Stimulated activated CD4-positive, alpha-beta T cell treated with anti-CD3 and anti-CD28 coated beads, Interleukin-15, amount 100 ng/mL, for 48 hours (primary cell): ENCODE measurements around the gene VSX2.
"Not testable (repeated sequence)": the region's sequence is repeated elsewhere in the genome, so short reads cannot be mapped to it uniquely, and the experiment has no call there.

Experiments
- DNase-seq, 2 donors: peaks; one replicate each; pipeline ENCODE4 v3.0.0-alpha.2; 2020; ENCODE audit warnings: low read depth in 2 of 2

The VSX2 gene

GRCh38 chr14:74259513-74259912 is 20.3 kb downstream of the VSX2 start:
- no peak for DNase-seq

- DNase-seq: no peak
Observed at GRCh38 chr14:74260525-74261233, 21.4 kb downstream of the VSX2 start.

GRCh38 chr14:74261288-74261687 is 22.0 kb downstream of the VSX2 start:
- no peak for DNase-seq

DNA sequence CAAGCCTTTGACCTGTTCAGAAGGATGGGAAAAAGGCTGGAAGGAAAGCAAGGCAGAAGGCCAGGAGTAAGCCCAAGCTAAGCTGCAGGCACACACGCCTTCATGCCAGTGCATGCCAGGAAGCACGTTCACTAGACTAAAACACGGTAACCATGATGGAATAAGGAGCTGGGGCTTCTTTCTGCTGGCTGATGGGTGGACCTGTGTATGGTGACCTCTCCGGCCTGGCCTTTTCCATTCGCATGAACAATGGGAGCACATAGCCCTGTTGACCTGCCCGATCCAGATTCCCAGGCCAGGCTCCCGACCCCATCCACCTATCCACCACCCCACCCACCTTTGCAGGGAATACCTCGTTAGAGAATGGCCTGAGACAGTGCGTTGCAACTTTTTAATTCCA is 22.8 kb downstream of the VSX2 start:
- no peak for DNase-seq

DNA sequence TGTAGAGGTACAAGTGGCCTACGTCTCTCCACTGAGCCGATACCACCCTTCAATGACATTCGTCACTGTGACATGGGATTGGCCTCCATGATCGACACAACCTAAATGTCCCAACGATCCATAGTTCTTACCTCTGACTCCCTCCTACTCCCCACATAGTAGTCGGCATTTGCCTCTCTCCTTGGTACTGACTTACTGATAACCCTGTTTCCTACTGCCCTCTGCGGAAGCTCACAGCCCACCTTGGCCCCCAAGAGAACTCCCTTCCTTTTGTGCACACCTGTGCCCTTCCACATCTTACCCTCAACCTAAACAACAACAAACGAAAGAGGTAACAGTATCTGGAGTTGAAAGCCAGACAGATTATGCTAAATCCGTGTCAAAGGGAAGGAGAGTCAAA is 23.9 kb downstream of the VSX2 start:
- DNase-seq: no peak

DNA sequence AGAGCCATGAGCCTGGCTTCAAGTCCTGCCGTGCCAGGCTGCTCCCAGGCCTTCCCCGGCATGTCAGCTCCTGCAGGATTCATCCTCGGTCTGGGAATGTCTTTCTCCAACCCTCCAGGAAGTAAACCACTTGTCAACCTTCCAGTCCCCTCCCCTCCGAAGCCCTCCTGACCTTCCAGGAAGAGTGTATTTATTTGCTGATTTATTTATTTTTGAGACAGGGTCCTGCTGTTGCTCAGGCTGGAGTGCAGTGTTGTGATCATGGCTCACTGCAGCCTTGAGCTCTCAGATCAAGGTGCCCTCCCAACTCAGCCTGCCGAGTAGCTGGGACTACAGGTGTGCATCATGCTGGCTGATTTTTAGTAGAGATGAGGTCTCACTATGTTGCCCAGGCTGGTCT is 24.7 kb downstream of the VSX2 start:
- no peak for DNase-seq

DNA sequence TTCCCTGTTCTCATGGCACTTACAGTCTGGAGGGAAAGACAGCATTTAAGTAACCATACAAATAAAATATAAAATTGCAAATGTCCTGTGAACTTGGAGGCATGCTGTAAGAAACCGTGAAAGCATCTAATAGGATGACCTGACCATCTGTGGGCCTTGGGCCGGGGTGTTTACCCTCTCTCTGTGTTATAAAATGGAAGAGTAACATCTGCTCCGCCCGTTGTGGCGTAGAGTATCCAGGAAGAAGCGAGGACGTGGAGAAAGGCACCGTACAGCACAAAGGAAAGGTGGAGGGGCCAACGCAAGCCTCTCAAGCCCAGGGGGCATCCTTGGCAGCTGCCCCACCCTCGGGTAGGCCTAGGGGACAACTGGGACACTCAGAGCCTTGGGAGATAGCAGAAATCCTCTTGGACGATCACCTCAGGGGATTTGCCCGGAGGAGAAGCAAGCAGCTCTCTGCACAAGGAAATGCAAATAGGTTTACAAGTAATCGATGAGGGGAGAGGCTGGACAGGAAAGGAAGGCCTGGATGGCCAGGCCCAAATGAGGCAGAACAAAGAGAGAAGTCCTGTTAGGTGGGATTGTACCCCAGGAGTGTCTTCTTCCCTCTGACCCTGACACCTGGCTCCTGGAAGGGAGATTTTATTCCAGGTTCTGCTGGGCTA is 26.2 kb downstream of the VSX2 start:
- DNase-seq: no peak

GRCh38 chr14:74267588-74267987 is 28.3 kb downstream of the VSX2 start:
- no peak for DNase-seq

GRCh38 chr14:74270382-74271177 is 31.3 kb downstream of the VSX2 start:
- not testable (repeated sequence) for DNase-seq

DNA sequence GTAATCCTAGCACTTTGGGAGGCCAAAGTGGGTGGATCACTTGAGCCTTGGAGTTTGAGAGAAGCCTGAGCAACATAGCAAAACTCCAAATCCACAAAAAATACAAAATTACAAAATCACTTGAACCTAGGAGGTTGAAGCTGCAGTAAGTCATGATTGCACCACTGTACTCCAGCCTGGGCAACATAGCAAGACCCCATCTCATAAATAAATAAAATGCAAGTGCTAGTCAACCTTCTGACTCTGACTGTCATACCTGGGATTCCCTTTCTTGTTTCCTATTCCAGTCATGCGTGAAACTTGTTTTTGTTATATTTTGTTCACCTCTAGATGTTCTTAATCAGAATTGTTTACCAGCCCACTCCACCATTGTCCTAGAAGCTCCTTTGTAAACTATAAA is 32.1 kb downstream of the VSX2 start:
- DNase-seq: no peak

DNA sequence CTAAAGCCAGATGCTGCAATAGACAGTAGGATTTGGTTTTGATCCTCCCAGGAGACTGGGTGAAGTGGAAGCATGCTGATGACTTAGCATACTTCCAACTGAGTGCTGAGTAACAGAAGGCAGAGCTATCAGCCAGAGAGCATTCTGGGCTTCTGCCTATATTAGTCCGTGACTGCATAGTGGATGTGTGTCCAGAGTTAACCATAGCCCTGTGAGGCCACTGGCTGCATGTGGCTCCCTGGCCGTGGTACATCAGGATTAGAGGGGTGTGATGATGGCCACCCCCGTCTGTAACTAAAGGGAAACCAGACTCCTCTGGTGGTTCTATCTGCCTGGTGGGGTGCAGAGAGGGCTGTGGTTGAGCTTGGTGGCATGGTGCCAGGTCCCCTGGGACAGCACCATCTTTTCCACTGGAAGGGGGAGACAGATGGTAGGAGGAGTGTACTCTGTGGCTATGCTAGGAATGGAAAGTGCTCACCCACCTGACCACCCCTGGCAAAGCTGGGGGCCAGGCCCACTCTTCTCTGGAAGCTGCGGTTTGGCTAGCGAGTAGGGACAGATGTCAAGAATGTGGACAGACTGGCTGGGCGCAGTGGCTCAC is 36.1 kb downstream of the VSX2 start:
- DNase-seq: no peak

- DNase-seq: no peak
Observed at GRCh38 chr14:74278080-74278479, 38.8 kb downstream of the VSX2 start.

- DNase-seq: no peak
Observed at GRCh38 chr14:74281069-74281468, 41.8 kb downstream of the VSX2 start.

- DNase-seq: no peak
Observed at GRCh38 chr14:74286736-74287135, 47.5 kb downstream of the VSX2 start.

- no peak for DNase-seq
Observed at GRCh38 chr14:74289801-74290200, 50.6 kb downstream of the VSX2 start.

DNA sequence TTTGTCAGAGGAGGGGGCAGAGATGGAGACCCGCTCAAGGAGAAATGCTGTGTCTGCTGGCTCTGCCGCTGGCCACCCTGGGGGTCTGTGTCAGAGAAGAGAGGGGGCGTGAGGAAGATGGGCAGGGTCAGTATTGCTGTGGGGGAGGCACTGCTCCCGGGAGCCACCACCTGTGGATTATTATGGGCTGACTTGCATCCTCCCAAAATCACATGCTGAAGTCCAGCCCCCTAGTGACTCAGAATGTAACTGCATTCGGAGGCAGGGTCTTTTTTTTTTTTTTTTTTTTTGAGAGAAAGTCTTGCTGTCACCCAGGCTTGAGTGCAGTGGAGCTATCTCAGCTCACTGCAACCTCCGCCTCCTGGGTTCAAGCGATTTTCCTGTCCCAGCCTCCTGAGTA is 51.2 kb downstream of the VSX2 start:
- DNase-seq: no peak

DNA sequence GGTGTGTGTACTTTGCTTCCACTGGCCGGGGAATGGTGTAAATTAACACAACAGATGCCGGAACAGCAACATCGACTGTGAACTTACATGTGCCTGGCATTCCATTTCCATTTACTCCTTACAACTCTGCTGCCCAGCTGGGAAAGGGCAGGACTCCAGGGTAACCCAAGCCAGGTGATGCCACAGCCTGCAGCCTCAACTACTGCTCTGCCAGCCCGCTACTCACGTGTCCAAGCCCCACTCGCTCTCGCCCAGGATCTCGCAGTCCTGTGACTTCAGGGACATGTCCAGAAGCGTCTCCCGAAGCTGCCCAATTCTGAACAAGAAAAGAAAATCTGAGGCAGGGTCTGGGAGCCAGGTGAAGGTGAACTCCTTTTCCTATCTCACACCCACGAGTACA is 52.8 kb downstream of the VSX2 start:
- DNase-seq: no peak

DNA sequence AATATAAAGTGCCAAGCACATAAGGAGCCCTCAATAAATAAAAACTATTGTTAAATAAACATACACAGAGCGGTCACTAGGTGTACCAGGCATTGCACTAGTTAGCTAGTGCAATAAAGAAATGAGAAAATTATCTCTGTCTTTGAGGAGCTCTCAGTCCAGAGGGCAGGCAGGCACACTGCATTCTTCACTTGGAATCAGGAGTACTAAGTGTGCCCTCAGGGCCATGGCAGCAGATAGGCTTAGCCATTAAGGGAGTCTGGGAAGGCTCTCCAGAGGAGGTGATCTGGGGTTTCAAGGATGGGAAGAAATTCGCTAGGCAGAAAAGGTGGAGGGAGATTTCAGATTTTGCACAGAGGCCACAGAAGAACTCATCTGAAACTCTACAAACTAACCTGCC is 54.4 kb downstream of the VSX2 start:
- no peak for DNase-seq

- no peak for DNase-seq
Observed at GRCh38 chr14:74296037-74296467, 56.8 kb downstream of the VSX2 start.

DNA sequence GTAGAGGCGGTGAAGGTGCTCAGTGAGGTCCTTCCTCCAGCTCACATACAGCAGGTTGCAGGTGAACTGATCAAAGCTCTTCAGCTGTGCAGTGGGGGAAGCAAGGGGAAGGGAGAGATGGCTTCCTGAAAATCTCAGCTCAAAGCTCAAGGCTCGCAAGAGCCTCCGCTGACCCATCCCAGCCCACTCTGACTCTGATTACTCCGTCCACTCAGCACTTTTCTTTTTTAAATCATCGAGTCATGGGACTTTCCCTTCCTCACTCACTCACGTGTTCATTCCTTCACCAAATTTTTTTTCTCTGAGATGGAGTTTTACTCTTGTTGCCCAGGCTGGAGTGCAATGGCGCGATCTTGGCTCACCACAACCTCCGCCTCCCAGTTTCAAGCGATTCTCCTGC is 58.7 kb downstream of the VSX2 start:
- no peak for DNase-seq

GRCh38 chr14:74299061-74299545 is 59.9 kb downstream of the VSX2 start:
- DNase-seq: peak in 1 of 2 donors; percentile 10

GRCh38 chr14:74301594-74302151 is 62.4 kb downstream of the VSX2 start:
- DNase-seq: no peak
